Subcutaneous abdominal adipose tissue (tissue), 5 donors: Measurements from ENCODE around the gene CCDC167.
"Not testable (repeated sequence)": the region's sequence is repeated elsewhere in the genome, so short reads cannot be mapped to it uniquely, and the experiment has no call there.

Experiments used
- H3K27ac ChIP-seq: one replicate; pipeline ENCODE4 v1.7.0; 2013; ENCODE audit warnings: low read depth, mild to moderate bottlenecking, inconsistent platforms, low read length, moderate library complexity
- H3K27me3 ChIP-seq, 5 donors: one replicate each; pipeline ENCODE4 v1.7.0; 2013; ENCODE audit warnings: low read length in 5 of 5, inconsistent platforms in 1 of 5; ENCODE audit not compliant: control insufficient read depth in 5 of 5, insufficient read depth in 4 of 5
- H3K36me3 ChIP-seq, 5 donors: one replicate each; pipeline ENCODE4 v1.7.0; 2013; ENCODE audit warnings: low read length in 5 of 5; ENCODE audit not compliant: control insufficient read depth in 5 of 5, insufficient read depth in 5 of 5
- H3K4me1 ChIP-seq, 5 donors: one replicate each; pipeline ENCODE4 v1.7.0; 2013; ENCODE audit warnings: low read length in 5 of 5, mild to moderate bottlenecking in 3 of 5, moderate library complexity in 1 of 5; ENCODE audit not compliant: control insufficient read depth in 5 of 5, insufficient read depth in 5 of 5
- H3K4me3 ChIP-seq, 5 donors: one replicate each; pipeline ENCODE4 v1.7.0; 2013; ENCODE audit warnings: low read length in 5 of 5, low read depth in 1 of 5
- H3K9ac ChIP-seq, 5 donors: one replicate each; pipeline ENCODE4 v1.7.0; 2013; ENCODE audit warnings: low read length in 5 of 5, mild to moderate bottlenecking in 4 of 5, moderate library complexity in 3 of 5
- H3K9me3 ChIP-seq, 5 donors: one replicate each; pipeline ENCODE4 v1.7.0; 2013; ENCODE audit warnings: low read length in 5 of 5; ENCODE audit not compliant: control insufficient read depth in 5 of 5
- donor health status: healthy.
- donor health status: healthy.
- donor health status: healthy.
- donor health status: healthy.
- donor health status: healthy.

CCDC167 gene

GRCh38 chr6:37502703-37503291 lies 3.1 kb upstream of the CCDC167 start:
- Histone ChIP-seq H3K4me1 (peaks cover 0 to 14% (median 11%) of the 10 kb centered on the region in 5 donors), H3K9ac (no peak overlapping the region), H3K27ac (no peak overlapping the region), H3K9me3 (no peaks in the 10 kb centered on the region), H3K36me3 (no peaks in the 10 kb centered on the region), H3K4me3 (no peak overlapping the region), H3K27me3 (no peaks in the 10 kb centered on the region)

- H3K4me3 ChIP-seq = no peak overlapping the region
- H3K4me1 ChIP-seq = peaks cover 0 to 14% (median 11%) of the 10 kb centered on the region in 5 donors
- H3K27ac ChIP-seq = no peak overlapping the region
These were observed 2.2 kb upstream of the CCDC167 start for GRCh38 chr6:37501632-37502491.

GRCh38 chr6:37500904-37501303 lies 1.2 kb upstream of the CCDC167 start:
- H3K9me3 ChIP-seq, H3K4me3 ChIP-seq, H3K27ac ChIP-seq, H3K27me3 ChIP-seq, H3K9ac ChIP-seq, H3K36me3 ChIP-seq: not testable (repeated sequence)
- peaks cover 0 to 14% (median 11%) of the 10 kb centered on the region in 5 donors for H3K4me1 ChIP-seq

More at GRCh38 chr6:37501632-37502491, 2.2 kb upstream of the CCDC167 start:
- Histone ChIP-seq H3K27me3 (no peaks in the 10 kb centered on the region), H3K36me3 (no peaks in the 10 kb centered on the region), H3K9me3 (no peaks in the 10 kb centered on the region), H3K9ac (no peak overlapping the region)

DNA sequence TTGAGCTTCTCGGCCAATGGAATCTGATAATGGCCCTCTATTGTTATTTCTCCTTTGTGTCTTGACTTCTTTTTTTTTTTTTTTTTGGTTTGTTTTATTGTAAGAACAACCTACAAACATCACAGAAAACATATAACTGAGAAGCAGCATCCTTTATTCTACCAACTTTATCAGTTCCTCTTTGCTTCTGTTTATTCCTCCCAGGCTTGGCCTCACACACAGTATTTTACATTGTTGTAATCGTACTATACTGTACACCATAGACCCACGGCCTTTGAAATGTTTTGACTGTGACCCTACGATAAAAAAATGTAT lies 558 bp upstream of the CCDC167 start:
- no peaks in the 10 kb centered on the region for H3K36me3 ChIP-seq
- peak overlapping the region; percentile 76 to 91 (median 86) for H3K4me3 ChIP-seq
- H3K4me1 ChIP-seq = peaks cover 0 to 14% (median 11%) of the 10 kb centered on the region in 5 donors
- H3K9me3 ChIP-seq = no peaks in the 10 kb centered on the region
- H3K9ac ChIP-seq = no peak overlapping the region
- no peak overlapping the region for H3K27ac ChIP-seq
- H3K27me3 ChIP-seq = no peaks in the 10 kb centered on the region

GRCh38 chr6:37496951-37497885 lies 2.5 kb downstream of the CCDC167 start:
- peaks cover 0 to 14% (median 11%) of the 10 kb centered on the region in 5 donors for H3K4me1 ChIP-seq
- H3K9me3 ChIP-seq = no peaks in the 10 kb centered on the region
- no peaks in the 10 kb centered on the region for H3K36me3 ChIP-seq
- H3K27me3 ChIP-seq = peaks cover 0 to 2% (median 0%) of the 10 kb centered on the region in 5 donors
- no peak overlapping the region for H3K4me3 ChIP-seq
- H3K27ac ChIP-seq = no peak overlapping the region
- no peak overlapping the region for H3K9ac ChIP-seq

- H3K9ac ChIP-seq = no peak overlapping the region
- H3K9me3 ChIP-seq = no peaks in the 10 kb centered on the region
- H3K4me1 ChIP-seq = peaks cover 0 to 14% (median 11%) of the 10 kb centered on the region in 5 donors
These were observed 4.3 kb downstream of the CCDC167 start for GRCh38 chr6:37495244-37495934.

GRCh38 chr6:37493661-37493995 lies 6.1 kb downstream of the CCDC167 start:
- peaks cover 0 to under 1% (median 0%) of the 10 kb centered on the region in 5 donors for H3K36me3 ChIP-seq
- H3K9me3 ChIP-seq = no peaks in the 10 kb centered on the region
- H3K27ac ChIP-seq = no peak overlapping the region
- peaks cover 0 to 2% (median 0%) of the 10 kb centered on the region in 5 donors for H3K27me3 ChIP-seq
- H3K4me1 ChIP-seq = peaks cover 0 to 6% (median 3%) of the 10 kb centered on the region in 5 donors
- no peak overlapping the region for H3K9ac ChIP-seq
- H3K4me3 ChIP-seq = no peak overlapping the region

More at GRCh38 chr6:37495244-37495934, 4.3 kb downstream of the CCDC167 start:
- Histone ChIP-seq H3K36me3 (no peaks in the 10 kb centered on the region), H3K4me3 (no peak overlapping the region), H3K27me3 (peaks cover 0 to 2% (median 0%) of the 10 kb centered on the region in 5 donors), H3K27ac (no peak overlapping the region)

DNA sequence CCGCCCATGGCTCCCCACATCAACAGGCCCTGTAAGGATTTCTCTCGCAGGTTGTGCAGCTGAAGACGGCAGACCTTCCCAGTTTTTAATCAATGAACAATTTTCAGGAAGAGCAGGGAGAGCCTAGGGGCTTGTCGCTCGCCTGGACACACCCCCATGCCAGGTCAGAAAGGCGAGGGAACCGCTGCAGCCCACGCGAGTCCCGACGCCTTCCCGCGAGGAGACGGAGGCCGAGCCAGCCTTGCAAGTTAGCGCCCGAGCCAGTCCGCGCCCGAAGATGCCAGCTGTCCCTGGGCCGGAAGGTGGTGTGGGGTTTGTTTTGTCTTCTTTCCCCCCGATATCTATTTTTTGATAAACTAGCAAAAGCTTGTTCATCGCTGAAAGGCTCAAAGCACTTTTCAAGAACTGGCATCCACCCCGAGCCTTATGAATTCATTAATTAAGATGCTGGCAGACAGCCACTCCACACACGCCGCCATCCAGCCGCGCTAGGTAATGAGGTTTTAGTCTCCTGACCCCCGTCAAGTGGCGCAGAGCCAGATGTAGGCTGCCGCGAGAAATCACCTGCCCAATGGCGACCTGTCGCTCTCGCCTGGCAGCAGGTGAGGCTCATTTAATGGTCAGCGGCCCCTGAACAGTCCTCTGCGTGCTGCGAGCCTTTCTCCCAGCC lies 6.6 kb downstream of the CCDC167 start:
- Histone ChIP-seq H3K27ac (no peak overlapping the region), H3K9me3 (no peaks in the 10 kb centered on the region), H3K36me3 (peaks cover 0 to 4% (median 0%) of the 10 kb centered on the region in 5 donors), H3K4me3 (no peak overlapping the region), H3K27me3 (peaks cover 0 to 2% (median 0%) of the 10 kb centered on the region in 5 donors), H3K4me1 (peaks cover 0 to 6% (median 3%) of the 10 kb centered on the region in 5 donors), H3K9ac (no peak overlapping the region)
